Measurements from ENCODE around the gene EPB41L1.

EPB41L1 gene

DNA sequence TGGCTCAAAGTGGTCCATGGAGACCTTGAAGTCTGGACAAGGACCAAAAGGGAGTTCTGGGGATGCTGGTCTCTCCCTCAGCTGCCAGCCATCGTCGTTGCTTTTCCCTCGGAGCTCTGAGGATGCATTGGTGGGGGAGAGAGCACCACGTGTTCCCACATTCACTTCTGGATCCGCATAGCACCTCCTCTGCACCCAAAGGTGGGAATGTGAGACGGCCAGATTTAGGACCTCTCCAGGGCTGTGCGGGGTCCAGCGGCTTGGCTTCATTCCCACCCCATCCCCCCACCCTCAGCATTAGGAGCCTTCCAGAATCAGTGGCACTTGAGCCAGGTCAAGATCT lies 1.1 kb downstream of the EPB41L1 start:
- Histone ChIP-seq H3K36me3 (ENCODE audit: control insufficient read depth, insufficient read depth, low read length) (no peaks in the 10 kb centered on the region), H3K27me3 (replicated peaks; ENCODE audit: control insufficient read depth, insufficient read depth, low read length) (peaks cover 3% of the 10 kb centered on the region), H3K4me3 (replicated peaks; ENCODE audit: low read depth, low read length) (no peak overlapping the region)
- TF ChIP-seq, protein P1, sequence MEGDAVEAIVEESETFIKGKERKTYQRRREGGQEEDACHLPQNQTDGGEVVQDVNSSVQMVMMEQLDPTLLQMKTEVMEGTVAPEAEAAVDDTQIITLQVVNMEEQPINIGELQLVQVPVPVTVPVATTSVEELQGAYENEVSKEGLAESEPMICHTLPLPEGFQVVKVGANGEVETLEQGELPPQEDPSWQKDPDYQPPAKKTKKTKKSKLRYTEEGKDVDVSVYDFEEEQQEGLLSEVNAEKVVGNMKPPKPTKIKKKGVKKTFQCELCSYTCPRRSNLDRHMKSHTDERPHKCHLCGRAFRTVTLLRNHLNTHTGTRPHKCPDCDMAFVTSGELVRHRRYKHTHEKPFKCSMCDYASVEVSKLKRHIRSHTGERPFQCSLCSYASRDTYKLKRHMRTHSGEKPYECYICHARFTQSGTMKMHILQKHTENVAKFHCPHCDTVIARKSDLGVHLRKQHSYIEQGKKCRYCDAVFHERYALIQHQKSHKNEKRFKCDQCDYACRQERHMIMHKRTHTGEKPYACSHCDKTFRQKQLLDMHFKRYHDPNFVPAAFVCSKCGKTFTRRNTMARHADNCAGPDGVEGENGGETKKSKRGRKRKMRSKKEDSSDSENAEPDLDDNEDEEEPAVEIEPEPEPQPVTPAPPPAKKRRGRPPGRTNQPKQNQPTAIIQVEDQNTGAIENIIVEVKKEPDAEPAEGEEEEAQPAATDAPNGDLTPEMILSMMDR (IDR thresholded peaks at IDR 0.05; ENCODE audit: insufficient read depth, low read length, poor library complexity, severe bottlenecking), result no peak
- no peak for DNase-seq (ENCODE audit: extremely low read depth, insufficient read length)

DNA sequence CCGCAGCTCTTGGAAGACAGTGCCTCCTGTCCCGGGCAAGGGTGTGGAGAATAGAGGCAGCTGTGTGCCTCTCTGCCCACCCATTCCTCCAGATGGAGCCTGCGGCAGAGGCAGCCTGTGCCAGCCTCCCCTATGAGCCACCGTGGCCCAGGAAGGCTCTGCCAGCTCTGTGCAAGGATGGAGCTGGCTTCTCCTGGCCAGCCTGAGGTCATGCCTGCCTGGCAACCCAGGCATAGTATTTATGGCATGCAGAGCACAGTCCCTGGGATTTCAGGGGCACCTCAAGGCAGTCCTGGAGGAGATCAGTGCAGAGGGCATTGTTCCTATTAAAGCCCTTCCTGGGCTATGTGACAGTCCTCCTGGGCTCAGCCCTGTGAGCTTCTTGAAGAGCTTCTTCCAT lies 1.5 kb downstream of the EPB41L1 start:
- Histone ChIP-seq H3K36me3 (ENCODE audit: control insufficient read depth, insufficient read depth, low read length) (no peaks in the 10 kb centered on the region), H3K4me3 (replicated peaks; ENCODE audit: low read depth, low read length) (no peak overlapping the region), H3K27me3 (replicated peaks; ENCODE audit: control insufficient read depth, insufficient read depth, low read length) (peaks cover 3% of the 10 kb centered on the region)
- no peak for DNase-seq (ENCODE audit: extremely low read depth, insufficient read length)
- TF ChIP-seq, protein P1 (IDR thresholded peaks at IDR 0.05; ENCODE audit: insufficient read depth, low read length, poor library complexity, severe bottlenecking), result no peak

DNA sequence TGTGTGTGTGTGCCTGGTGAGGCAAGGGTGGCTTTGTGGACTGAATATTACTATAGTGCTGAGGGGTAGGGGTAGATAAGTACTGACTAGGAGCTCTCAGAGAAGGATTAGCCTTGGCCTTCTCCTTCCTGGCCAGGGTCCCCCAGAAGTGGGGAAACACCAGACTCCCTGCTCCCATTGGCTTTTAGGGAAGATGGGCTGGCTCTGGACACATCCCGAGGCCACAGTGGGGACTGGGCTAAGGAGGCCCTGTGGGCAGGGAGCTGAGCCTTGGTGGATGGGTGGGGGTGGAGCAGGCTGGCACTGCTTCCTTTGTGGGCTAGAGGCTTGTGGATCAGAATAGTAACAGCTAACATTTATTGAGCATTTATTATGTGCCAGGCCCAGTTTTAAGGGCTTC lies 3.1 kb downstream of the EPB41L1 start:
- Histone ChIP-seq H3K4me3 (replicated peaks; ENCODE audit: low read depth, low read length) (no peak overlapping the region), H3K27me3 (replicated peaks; ENCODE audit: control insufficient read depth, insufficient read depth, low read length) (peaks cover 3% of the 10 kb centered on the region), H3K36me3 (ENCODE audit: control insufficient read depth, insufficient read depth, low read length) (no peaks in the 10 kb centered on the region)
- DNase-seq (ENCODE audit: extremely low read depth, insufficient read length), result no peak
- TF ChIP-seq, protein P1 (IDR thresholded peaks at IDR 0.05; ENCODE audit: insufficient read depth, low read length, poor library complexity, severe bottlenecking), result no peak

DNA sequence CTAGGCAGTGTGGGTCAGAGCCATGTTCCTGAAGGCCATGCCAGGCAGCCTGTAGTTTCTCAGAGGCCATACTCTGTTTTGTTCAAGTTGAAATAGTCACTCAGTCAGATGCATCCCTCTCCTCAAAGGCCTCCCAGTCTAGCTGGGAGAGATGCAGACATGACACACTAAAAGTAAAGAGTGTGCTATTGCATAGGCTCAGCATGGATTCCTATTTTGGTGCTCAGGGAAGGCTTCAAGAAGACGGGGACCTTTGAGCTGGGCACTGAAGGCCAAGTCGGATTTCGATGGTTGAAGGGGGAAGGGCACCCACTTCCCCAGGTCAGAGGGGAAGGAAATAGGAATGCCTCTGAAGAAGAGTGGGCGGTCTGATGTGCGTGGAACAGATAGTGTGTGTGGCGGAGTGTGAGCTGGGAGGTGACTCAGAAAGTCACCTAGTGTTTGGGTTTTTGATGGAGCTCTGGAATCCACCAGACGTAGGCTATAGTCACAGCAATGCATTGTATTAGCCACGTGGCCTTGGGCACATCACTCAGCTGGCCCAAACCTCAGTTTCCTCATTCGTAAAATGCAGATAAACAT lies 3.7 kb downstream of the EPB41L1 start:
- TF ChIP-seq, protein P1 (IDR thresholded peaks at IDR 0.05; ENCODE audit: insufficient read depth, low read length, poor library complexity, severe bottlenecking), result no peak
- DNase-seq (ENCODE audit: extremely low read depth, insufficient read length), result no peak
- H3K36me3 ChIP-seq (ENCODE audit: control insufficient read depth, insufficient read depth, low read length), result no peaks in the 10 kb centered on the region
- H3K4me3 ChIP-seq (replicated peaks; ENCODE audit: low read depth, low read length), result no peak overlapping the region
- H3K27me3 ChIP-seq (replicated peaks; ENCODE audit: control insufficient read depth, insufficient read depth, low read length), result peaks cover 3% of the 10 kb centered on the region

DNA sequence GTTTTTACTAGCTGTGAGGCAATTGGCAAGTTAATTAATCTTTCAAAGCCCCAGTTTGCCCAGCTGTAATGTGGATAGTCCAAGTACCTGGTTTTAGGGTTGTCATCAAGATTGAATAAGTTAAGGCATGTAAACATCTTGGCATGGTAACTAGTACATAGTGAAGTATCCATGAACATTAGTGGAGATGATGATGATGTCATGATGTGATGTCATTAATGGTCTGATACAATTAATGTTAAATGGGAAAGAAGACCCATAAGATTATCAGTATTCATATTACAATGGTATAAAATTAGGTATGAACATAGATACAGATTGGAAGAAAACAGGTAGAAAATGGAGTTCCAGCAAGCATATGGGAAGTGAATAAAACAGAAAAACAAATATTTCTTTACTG lies 5.3 kb downstream of the EPB41L1 start:
- DNase-seq (ENCODE audit: extremely low read depth, insufficient read length), result no peak
- Histone ChIP-seq H3K4me3 (replicated peaks; ENCODE audit: low read depth, low read length) (no peak overlapping the region), H3K27me3 (replicated peaks; ENCODE audit: control insufficient read depth, insufficient read depth, low read length) (peaks cover 3% of the 10 kb centered on the region), H3K36me3 (ENCODE audit: control insufficient read depth, insufficient read depth, low read length) (no peaks in the 10 kb centered on the region)
- TF ChIP-seq, protein P1 (IDR thresholded peaks at IDR 0.05; ENCODE audit: insufficient read depth, low read length, poor library complexity, severe bottlenecking), result no peak

Measured in GM06990 (cell line).